ENCODE results near the gene ZBTB8A.

The ZBTB8A gene

GRCh38 chr1:32652244-32652962 lies 113.2 kb downstream of the ZBTB8A start:
- FAIRE-seq = no peak

More at GRCh38 chr1:32652244-32652962, 113.2 kb downstream of the ZBTB8A start:
- no peak for DNase-seq (ENCODE audit: low spot score)
